ENCODE measurements around the gene CALML4.

DNA sequence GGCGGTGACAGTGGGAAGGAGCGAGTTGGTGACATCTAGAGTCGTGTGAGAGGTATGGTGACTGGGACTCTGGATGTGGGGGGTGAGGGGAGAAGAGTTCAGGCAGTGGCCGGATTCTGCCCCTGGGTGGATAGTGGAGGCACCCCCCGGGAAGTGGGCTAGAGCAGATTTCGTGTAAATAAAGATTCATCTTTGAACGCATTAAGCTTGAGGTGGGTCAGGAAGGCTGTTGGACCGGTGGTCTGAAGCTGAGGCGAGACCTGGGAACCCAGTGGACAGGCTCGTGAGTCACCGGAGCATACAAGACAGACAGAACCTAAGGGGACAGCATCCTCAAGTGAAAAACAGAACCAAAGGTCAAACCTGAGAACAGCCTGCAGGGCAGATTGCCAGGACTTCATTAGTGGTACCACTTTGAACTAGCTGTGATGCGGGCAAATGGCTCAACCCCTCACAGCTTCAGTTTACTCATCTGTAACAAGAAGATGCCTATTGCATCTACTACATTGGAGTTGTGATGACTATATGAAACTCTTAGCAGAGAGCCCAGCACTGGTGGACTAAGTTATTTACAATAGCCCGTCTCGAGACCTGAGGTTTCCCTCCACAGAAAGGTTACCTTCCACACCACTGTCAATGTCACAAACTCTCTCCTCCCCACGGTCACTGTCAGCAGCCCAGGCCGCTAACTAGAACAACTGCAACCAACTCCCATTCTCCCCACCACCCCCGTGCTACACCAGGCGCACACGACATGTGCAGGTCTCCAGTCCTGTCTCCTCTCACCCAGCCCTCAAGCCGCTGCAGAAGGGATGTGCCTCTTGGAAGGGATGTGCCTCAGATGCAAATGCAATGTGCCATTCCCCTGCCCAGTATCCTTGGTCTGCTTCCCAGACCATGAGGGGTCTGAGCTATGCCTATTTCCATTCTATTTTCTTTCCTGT is 25.3 kb upstream of the CALML4 start:
- TF ChIP-seq, protein P1, sequence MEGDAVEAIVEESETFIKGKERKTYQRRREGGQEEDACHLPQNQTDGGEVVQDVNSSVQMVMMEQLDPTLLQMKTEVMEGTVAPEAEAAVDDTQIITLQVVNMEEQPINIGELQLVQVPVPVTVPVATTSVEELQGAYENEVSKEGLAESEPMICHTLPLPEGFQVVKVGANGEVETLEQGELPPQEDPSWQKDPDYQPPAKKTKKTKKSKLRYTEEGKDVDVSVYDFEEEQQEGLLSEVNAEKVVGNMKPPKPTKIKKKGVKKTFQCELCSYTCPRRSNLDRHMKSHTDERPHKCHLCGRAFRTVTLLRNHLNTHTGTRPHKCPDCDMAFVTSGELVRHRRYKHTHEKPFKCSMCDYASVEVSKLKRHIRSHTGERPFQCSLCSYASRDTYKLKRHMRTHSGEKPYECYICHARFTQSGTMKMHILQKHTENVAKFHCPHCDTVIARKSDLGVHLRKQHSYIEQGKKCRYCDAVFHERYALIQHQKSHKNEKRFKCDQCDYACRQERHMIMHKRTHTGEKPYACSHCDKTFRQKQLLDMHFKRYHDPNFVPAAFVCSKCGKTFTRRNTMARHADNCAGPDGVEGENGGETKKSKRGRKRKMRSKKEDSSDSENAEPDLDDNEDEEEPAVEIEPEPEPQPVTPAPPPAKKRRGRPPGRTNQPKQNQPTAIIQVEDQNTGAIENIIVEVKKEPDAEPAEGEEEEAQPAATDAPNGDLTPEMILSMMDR (IDR thresholded peaks at IDR 0.05), result no peak
- TF ChIP-seq POLR2A (IDR thresholded peaks at IDR 0.05), result no peak

All from body of pancreas (tissue), 4 donors.